ENCODE data around the gene MAP7.
"Not testable (repeated sequence)": the region's sequence is repeated elsewhere in the genome, so short reads cannot be mapped to it uniquely, and the experiment has no call there.

The MAP7 gene

DNA sequence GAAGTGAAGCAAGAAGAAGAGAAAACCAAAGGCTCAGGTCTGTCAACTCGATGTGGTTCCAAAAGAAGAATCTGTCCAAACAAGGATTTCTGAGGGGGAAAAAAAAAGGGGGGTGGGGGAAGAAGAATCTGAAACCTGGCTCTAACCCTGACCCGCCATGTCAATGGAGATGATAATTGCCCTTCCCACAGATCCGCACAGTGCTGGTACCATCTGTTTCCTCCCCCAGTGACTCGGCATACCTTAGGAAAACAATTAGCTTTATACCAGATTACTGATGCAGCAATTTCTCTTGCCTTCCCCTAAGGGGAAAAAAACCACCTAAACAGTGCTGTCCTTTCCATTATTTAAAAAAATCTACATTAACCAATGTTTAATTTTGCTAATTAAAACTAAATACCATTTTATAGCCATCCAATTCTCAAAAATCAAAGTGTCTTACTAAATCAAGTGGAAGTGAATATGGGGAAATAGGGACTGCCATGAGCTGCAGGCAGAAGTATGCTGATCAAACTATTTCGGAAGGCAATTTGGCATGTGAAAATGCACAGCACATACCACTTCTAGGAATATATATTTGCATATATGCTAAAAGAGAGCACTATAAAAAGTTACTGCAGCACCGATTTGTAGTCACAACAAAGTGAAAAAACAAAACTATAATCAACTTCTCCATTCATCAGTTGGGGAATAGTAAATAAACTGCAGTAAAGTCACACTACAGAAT lies 46.8 kb downstream of the MAP7 start:
- DNase-seq (ENCODE audit: low read depth) = no peak

GRCh38 chr6:136502786-136503185 lies 47.4 kb downstream of the MAP7 start:
- no peak for DNase-seq (ENCODE audit: low read depth)

DNA sequence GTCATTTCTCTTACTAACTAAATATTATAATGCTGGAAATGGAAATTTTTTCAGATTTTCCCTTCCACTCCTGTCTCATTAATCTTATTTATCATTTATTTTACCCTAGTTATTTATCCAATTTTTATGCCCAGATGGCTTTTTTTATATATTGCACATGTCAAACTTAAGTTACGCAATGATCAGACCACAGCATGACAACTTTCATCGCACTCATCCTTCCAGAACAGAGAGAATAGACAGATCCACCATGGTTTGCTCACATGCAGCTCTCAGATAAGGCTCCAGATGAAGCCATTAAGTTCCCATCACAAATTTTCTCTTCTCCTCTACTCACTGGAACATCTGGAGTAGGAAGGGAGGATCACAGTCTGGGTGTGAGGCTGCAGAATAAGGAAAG lies 48.7 kb downstream of the MAP7 start:
- no peak for DNase-seq (ENCODE audit: low read depth)

DNA sequence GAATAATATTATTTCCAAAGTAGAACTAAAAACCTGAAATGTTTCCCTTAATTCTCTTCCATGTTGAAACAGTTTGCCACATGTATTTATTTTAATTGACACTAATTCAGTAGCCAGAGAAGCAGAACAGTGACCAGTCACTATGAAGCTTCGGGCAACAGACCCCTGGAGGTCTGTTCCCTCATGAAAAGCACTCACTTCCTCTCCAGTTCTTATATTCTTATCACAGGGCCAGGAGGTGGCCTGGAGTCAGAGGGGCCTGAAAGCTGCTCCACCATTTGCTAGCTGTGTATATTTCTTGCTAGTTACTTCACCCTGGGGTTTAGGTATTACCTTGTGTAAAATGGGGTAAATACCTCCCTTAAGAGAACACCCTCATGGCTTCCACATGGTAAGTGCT lies 49.1 kb downstream of the MAP7 start:
- no peak for DNase-seq (ENCODE audit: low read depth)

DNA sequence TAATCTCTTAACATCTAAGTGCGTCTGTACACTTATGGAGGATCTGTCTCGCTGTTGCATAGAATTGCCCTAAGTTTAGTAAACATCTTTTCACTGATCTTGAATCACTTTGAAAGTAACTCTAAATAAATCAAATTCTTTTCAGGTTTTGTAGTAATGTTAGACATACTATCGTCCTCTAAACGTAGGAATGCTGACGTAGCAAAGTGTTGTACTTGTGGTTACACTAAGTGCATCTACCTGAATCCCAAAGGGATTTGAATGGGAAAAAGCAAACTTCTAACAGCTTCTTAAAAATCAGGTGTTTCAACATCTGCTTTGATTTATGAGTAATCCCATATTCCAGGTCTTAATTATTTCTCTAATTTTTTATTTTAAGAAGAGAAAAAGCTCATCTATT lies 49.8 kb downstream of the MAP7 start:
- DNase-seq (ENCODE audit: low read depth) = no peak

DNA sequence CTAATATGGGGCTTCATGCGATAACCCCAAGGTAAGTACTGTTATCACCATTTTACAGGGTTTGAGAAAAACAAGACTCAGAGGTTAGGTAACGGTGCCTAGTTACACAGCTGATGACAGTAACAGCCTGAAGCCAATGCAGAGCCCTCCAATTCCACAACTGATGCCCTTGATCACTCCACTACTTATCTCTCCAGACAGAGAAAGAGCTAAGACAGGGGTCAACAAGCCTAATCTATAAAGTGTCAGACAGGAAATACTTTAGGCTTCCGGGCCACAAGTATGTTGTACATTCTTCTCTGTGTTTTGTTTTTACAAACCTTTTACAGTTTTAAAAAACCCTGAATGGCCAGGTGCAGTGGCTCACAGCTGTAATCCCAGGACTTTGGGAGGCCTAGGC lies 50.9 kb downstream of the MAP7 start:
- DNase-seq (ENCODE audit: low read depth) = no peak

GRCh38 chr6:136496449-136496848 lies 53.8 kb downstream of the MAP7 start:
- DNase-seq (ENCODE audit: low read depth) = not testable (repeated sequence)

GRCh38 chr6:136494710-136495109 lies 55.5 kb downstream of the MAP7 start:
- DNase-seq (ENCODE audit: low read depth) = no peak

- no peak for DNase-seq (ENCODE audit: low read depth)
Observed at GRCh38 chr6:136494059-136494458, 56.2 kb downstream of the MAP7 start.

- no peak for DNase-seq (ENCODE audit: low read depth)
Observed at GRCh38 chr6:136492409-136492808, 57.8 kb downstream of the MAP7 start.

DNA sequence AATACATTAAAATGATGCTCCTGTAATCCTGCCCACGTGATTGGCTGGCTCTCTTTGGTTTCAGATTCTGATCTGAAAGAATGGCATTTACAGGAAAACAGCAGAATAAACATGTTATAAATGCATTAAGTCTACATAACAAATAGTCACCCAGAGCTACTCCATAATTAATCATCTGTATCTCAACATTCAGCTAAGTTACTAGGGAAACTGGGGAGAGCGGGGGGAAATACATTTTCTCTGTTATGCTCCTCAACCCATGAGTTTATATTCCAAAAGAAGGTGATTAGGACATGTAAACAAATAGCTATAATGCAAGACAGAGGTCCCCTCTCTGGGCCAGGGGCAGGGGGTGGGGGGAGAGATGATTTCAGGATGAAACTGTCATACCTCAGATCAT lies 58.5 kb downstream of the MAP7 start:
- DNase-seq (ENCODE audit: low read depth) = no peak

GRCh38 chr6:136491251-136491650 lies 59.0 kb downstream of the MAP7 start:
- DNase-seq (ENCODE audit: low read depth) = no peak

DNA sequence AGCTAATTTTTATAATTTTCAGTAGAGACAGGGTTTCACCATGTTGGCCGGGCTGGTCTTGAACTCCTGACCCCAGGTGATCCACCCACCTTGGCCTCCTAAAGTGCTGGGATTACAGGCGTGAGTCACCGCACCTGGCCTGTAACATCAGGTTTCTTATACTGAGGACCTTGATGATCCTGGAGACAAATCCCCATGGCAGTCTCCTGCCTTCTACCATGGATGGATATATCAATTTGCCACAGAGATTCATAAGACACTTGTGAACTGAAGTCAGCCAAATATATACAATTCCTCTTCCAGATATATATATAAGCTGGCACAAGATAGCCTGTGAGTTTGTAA lies 60.6 kb downstream of the MAP7 start:
- DNase-seq (ENCODE audit: low read depth) = not testable (repeated sequence)

DNA sequence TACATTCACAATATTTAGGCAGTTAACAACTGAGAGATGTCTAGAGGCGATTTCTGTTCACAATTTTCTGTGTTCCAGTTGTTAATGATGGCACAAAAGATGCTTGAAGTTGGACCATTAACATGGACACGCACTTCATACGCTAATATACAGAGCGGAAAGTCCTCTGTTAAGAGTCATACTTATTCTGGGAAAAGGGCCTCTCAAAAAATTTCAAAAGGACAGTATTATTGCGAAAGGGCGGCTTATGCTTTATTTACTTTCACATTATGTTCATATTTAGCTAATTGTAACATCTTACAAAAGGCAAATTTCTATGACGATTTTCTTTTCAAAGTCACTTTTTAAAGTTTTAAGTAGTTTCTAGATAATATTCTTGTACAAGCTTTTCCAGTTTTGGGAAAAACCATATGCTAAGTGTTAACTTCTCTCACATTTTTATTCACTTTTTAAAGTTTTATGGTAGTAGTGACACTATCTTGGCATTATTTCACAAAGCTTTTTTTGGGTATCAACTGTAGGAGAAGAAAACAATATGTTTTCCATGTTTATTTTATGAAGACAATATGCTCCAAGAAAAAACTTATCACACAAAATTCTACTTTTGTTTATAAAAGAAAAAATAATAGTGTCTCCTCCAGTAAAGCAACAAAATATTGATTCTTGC lies 62.3 kb downstream of the MAP7 start:
- DNase-seq (ENCODE audit: low read depth) = no peak

GRCh38 chr6:136486357-136486756 lies 63.9 kb downstream of the MAP7 start:
- no peak for DNase-seq (ENCODE audit: low read depth)

- no peak for DNase-seq (ENCODE audit: low read depth)
Observed at GRCh38 chr6:136483906-136484305, 66.3 kb downstream of the MAP7 start.

GRCh38 chr6:136483005-136483404 lies 67.2 kb downstream of the MAP7 start:
- not testable (repeated sequence) for DNase-seq (ENCODE audit: low read depth)

GRCh38 chr6:136477548-136477947 lies 72.7 kb downstream of the MAP7 start:
- DNase-seq (ENCODE audit: low read depth) = no peak

DNA sequence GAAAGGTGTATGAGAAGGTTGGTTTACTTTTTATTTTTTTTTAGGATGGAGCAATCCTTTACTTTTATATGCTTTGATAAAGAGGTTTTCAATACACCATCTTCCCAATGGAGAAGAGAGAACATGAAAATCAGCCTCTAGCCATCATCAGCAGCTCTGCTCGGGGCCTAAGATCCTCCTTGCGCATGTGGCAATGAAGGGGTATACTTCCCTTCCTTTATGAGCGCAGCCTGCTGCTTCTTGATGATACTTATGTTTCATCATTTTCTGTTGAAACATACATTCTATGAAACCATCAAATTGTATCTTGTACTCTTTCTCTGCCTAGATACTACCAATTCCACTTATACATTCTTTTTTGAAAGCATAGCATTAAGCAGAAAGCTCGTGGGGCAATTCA lies 74.5 kb downstream of the MAP7 start:
- no peak for DNase-seq (ENCODE audit: low read depth)

DNA sequence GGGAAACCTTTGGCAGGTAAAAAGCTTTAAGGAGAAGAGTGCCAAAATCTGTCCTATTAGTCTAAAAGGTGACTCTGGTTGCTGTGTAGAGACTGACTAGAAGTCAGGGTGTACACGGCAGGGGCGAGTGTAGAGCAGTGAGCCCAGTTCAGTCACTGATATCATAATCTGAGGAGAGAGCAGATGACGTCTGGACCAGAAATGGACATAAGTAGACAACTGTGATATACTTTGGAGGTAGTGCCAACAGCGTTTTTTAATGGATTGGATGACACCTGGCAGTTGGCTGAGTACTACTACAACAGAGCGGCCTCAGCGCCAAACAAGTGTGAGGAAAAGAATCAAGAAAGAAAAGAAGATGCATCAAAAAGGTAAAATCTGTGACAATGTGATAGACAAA lies 76.0 kb downstream of the MAP7 start:
- no peak for DNase-seq (ENCODE audit: low read depth)

- no peak for DNase-seq (ENCODE audit: low read depth)
Observed at GRCh38 chr6:136471922-136472321, 78.3 kb downstream of the MAP7 start.

DNA sequence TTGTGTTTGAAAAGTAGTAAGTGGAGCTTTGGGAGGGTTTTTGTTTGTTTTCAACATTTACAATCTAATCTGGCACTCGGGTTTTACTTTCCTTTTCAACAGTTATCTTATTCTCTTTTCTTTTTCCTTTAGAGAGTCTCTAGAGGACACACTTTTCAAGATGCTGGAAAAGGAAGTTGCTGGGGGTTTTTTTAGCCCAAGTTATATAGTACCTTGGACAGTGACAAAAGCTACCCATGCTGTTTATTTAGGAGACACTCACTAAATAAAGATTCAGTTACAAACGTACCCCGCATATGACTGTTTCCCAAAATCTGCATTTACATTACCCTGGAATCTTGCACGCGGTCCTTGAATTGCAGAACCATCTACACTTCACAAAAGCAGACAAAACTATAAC lies 78.8 kb downstream of the MAP7 start:
- no peak for DNase-seq (ENCODE audit: low read depth)

DNA sequence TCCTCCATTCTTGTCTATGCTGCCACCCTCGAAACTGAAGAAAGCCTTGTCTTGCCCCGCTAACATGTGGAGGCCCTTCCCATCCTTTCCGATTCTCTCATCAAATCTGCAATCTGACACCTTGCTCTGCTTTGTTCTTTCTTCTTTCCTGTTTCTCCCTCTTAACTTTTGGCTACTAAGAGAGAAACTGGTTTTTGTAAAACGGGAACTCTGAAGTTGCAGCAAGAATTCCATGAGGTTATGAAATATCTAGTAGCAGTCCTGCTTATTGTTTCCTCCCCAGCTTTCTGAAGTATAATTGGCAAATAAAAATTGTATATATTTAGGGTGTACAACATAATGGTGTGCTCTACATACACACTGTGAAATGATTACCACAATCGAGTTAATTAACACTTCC lies 80.2 kb downstream of the MAP7 start:
- no peak for DNase-seq (ENCODE audit: low read depth)

DNA sequence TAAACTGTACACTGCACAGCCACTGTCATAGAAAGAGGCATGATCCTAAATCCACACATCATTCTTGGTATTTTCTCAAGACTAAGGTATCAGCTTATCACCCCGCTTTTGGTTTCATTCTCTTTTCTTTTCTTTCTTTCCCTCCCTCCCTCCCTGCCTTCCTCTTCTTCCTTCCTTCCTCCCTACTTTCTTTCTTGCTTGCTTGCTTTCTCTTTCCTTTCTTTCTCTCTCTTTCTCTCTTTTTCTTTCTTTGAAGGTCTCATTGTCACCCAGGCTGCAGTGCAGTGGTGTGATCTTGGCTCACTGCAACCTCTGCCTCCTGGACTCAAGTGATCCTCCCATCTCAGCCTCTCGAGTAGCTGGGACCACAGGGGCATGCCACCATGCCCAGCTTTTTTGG lies 81.1 kb downstream of the MAP7 start:
- no peak for DNase-seq (ENCODE audit: low read depth)

Data from stimulated activated CD4-positive, alpha-beta T cell treated with anti-CD3 and anti-CD28 coated beads, Interleukin-2, amount 100 ng/mL, for 4 hours (primary cell).